Ishikawa (cell line): ENCODE measurements around the gene NACA.
A peak's percentile ranks its signal among the peaks of the same experiment; 100 is the strongest.

Experiments used
- CEBPB ChIP-seq: IDR thresholded peaks from 2 replicates; pipeline ENCODE4 v1.6.1; 2012
- CREB1 ChIP-seq: IDR thresholded peaks from 2 replicates; pipeline ENCODE4 v1.6.1; 2012; ENCODE audit warnings: low read depth
- EGR1 ChIP-seq: IDR thresholded peaks from 2 replicates; pipeline ENCODE4 v1.6.1; 2012
- EP300 ChIP-seq: IDR thresholded peaks from 2 replicates; pipeline ENCODE4 v1.6.1; 2012; ENCODE audit warnings: borderline replicate concordance
- FOXM1 ChIP-seq: IDR thresholded peaks from 2 replicates; pipeline ENCODE4 v1.6.1; 2012; ENCODE audit warnings: low read depth, borderline replicate concordance
- NFIC ChIP-seq: IDR thresholded peaks from 2 replicates; pipeline ENCODE4 v1.6.1; 2012
- RAD21 ChIP-seq: IDR thresholded peaks from 2 replicates; pipeline ENCODE4 v1.6.1; 2012; ENCODE audit warnings: low read depth
- TAF1 ChIP-seq: IDR thresholded peaks from 2 replicates; pipeline ENCODE4 v1.6.1; 2012; ENCODE audit warnings: low read depth, mild to moderate bottlenecking
- TCF12 ChIP-seq: IDR thresholded peaks from 2 replicates; pipeline ENCODE4 v1.6.1; 2012; ENCODE audit warnings: low read depth
- TEAD4 ChIP-seq: IDR thresholded peaks from 2 replicates; pipeline ENCODE4 v1.6.1; 2012
- YY1 ChIP-seq: IDR thresholded peaks from 2 replicates; pipeline ENCODE4 v1.6.1; 2012; ENCODE audit warnings: low read depth
- ZBTB7A ChIP-seq: IDR thresholded peaks from 2 replicates; pipeline ENCODE4 v1.6.1; 2012; ENCODE audit warnings: low read depth
- TF ChIP-seq, protein P1 (sequence below): IDR thresholded peaks from 2 replicates; pipeline ENCODE4 v1.6.1; 2012
- TF ChIP-seq, protein P2 (sequence below): IDR thresholded peaks from 2 replicates; pipeline ENCODE4 v1.6.1; 2012
- TF ChIP-seq, protein P3 (sequence below): IDR thresholded peaks from 2 replicates; pipeline ENCODE4 v1.6.1; 2012; ENCODE audit warnings: low read depth, mild to moderate bottlenecking

The NACA gene

GRCh38 chr12:56699020-56699661 is 26.0 kb downstream of the NACA start:
- no peak for TF ChIP-seq CREB1
- TF ChIP-seq EP300: no peak
- TF ChIP-seq, protein P1, sequence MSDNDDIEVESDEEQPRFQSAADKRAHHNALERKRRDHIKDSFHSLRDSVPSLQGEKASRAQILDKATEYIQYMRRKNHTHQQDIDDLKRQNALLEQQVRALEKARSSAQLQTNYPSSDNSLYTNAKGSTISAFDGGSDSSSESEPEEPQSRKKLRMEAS: no peak
- TF ChIP-seq ZBTB7A: no peak
- TF ChIP-seq NFIC: no peak
- TF ChIP-seq TCF12: no peak
- no peak for TF ChIP-seq TAF1
- no peak for TF ChIP-seq YY1
- no peak for TF ChIP-seq EGR1

DNA sequence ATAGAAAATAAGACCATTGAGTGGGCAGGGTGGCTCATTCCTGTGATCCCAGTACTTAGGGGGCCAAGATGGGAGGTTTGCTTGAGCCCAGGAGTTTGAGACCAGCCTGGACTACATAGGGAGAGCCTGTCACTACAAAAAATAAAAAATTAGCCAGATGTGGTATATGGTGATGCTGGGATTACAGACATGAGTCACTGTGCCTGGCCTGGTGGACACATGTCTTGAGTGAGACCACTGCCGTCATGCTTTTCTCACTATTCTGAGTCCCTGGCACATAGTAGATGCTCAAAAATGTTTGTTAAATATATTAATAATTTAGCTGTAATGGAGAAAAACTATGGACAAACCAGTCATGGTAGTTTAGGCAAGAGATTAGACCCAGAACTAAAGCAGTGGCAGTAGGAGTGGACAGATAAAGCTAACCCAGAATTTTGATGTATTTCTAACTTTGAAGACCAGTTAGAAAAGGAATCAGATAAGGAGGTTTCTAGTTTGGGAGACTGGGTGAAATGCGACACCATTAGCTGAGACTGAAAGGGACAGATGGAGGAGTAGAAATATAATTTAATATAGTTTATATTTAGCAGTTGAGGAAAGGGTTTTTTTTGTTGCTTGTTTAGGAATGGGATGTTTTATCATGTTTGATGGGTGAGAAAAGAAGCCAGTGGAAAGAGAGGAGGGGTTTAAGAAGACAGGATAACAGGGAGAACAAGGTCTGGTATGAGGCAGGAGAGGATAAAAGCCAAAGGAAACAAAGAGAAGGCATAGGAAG is 29.6 kb downstream of the NACA start:
- no peak for TF ChIP-seq CEBPB
- TF ChIP-seq EP300: no peak
- no peak for TF ChIP-seq RAD21
- no peak for TF ChIP-seq EGR1
- no peak for TF ChIP-seq NFIC
- TF ChIP-seq, protein P2, sequence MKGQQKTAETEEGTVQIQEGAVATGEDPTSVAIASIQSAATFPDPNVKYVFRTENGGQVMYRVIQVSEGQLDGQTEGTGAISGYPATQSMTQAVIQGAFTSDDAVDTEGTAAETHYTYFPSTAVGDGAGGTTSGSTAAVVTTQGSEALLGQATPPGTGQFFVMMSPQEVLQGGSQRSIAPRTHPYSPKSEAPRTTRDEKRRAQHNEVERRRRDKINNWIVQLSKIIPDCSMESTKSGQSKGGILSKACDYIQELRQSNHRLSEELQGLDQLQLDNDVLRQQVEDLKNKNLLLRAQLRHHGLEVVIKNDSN: no peak
- TF ChIP-seq, protein P3, sequence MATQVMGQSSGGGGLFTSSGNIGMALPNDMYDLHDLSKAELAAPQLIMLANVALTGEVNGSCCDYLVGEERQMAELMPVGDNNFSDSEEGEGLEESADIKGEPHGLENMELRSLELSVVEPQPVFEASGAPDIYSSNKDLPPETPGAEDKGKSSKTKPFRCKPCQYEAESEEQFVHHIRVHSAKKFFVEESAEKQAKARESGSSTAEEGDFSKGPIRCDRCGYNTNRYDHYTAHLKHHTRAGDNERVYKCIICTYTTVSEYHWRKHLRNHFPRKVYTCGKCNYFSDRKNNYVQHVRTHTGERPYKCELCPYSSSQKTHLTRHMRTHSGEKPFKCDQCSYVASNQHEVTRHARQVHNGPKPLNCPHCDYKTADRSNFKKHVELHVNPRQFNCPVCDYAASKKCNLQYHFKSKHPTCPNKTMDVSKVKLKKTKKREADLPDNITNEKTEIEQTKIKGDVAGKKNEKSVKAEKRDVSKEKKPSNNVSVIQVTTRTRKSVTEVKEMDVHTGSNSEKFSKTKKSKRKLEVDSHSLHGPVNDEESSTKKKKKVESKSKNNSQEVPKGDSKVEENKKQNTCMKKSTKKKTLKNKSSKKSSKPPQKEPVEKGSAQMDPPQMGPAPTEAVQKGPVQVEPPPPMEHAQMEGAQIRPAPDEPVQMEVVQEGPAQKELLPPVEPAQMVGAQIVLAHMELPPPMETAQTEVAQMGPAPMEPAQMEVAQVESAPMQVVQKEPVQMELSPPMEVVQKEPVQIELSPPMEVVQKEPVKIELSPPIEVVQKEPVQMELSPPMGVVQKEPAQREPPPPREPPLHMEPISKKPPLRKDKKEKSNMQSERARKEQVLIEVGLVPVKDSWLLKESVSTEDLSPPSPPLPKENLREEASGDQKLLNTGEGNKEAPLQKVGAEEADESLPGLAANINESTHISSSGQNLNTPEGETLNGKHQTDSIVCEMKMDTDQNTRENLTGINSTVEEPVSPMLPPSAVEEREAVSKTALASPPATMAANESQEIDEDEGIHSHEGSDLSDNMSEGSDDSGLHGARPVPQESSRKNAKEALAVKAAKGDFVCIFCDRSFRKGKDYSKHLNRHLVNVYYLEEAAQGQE: no peak
- no peak for TF ChIP-seq TEAD4
- TF ChIP-seq FOXM1: no peak
- no peak for TF ChIP-seq CREB1
- TF ChIP-seq, protein P1: no peak
- no peak for TF ChIP-seq TCF12
- TF ChIP-seq ZBTB7A: no peak
- no peak for TF ChIP-seq TAF1
- no peak for TF ChIP-seq YY1

DNA sequence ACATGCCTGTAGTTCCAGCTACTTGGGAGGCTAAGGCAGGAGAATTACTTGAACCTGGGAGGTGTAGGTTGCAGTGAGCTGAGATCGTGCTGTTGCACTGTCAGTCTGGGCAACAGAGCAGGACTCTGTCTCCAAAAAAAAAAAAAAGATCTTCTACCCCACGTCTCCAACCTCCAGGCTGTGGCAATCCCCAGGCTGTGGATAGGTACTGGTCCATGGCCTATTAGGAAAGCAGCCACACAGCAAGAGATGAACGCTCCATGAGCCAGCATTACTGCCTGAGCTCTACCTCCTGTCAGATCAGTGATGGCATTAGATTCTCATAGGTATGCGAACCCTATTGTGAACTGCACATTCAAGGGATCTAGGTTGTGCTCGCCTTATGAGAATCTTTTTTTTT is 30.9 kb downstream of the NACA start:
- no peak for TF ChIP-seq TCF12
- TF ChIP-seq ZBTB7A: no peak
- TF ChIP-seq, protein P1: no peak
- no peak for TF ChIP-seq TAF1
- TF ChIP-seq NFIC: no peak
- TF ChIP-seq, protein P3: no peak
- TF ChIP-seq, protein P2: no peak
- TF ChIP-seq TEAD4: no peak
- no peak for TF ChIP-seq YY1
- TF ChIP-seq RAD21: no peak

DNA sequence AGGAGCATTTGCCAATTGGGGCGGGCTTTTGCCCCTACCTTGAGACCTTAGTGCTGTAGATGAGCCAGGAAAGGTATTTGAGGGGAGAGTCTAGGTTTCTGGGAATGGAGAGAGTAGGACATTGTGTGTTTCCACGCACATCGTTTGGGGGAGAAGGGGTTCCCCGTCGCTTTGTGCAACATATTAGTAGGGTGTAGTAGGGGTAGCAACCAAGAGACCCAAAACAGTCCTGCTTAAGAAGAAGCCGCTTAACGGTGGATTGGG is 36.3 kb downstream of the NACA start:
- TF ChIP-seq YY1 (no peak), CEBPB (no peak)

DNA sequence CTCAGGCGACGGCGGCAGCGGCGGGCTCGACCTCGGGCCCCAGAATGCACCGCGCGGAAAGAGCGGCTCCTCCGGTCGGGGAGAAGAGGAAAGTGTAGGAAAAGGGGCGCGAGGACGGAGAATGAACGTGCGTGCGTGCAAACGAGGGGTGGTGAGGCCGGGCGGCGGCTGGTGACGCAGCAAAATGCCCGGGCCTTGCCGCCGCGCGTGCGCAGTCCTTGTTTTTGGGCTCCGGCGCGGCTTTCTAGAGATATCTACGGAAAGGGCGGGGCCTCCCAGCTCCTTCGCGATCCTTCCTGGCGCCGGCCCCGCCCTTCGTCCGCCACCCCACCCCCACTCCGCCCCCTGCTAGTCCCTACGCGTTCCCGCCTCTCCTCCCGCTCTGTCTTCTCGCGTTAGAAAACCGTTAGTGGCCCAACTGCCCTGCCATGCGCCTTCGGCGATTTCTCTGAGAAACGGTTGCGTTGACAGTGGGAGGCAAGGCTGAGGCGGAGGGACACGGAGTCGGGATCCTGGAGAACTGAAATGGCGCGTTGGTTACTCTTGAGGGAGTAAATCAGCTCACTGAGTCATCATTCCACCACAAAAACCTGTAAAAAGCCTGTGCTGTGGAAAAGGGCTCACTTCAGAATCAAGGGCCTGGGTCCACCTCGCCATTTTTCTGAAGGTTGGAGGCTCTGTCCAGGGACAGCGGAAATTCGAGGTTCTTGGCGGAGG is 36.8 kb downstream of the NACA start, which contains the start of gene PTGES3:
Gene PTGES3, minus strand, starts transcription at position 156 of the 717 bp plus-strand sequence. CDS start 285 bp downstream, outside the sequence.
- TF ChIP-seq, protein P3: no peak
- TF ChIP-seq TAF1: peak; percentile 95
- TF ChIP-seq, protein P1: peak; percentile 98
- peak; percentile 6; the same call in 1 of the 2 replicates for TF ChIP-seq TEAD4
- TF ChIP-seq EP300: peak; percentile 19
- 0 out of 2 replicates have a peak, but pooled peaks have one; percentile 34 for TF ChIP-seq NFIC
- peak; percentile 84 for TF ChIP-seq CREB1
- no peak; the same call in none of the 2 replicates for TF ChIP-seq YY1
- no peak for TF ChIP-seq CEBPB
- TF ChIP-seq, protein P2: no peak; the same call in none of the 2 replicates
- TF ChIP-seq EGR1: no peak; the same call in 1 of the 2 replicates
- TF ChIP-seq TCF12: peak; percentile 33
- no peak for TF ChIP-seq RAD21
- peak; percentile 42; the same call in 1 of the 2 replicates for TF ChIP-seq FOXM1
- peak; percentile 55 for TF ChIP-seq ZBTB7A
